OCI-LY1 (cell line): ENCODE data around the gene ADAMTSL1.

Experiments
- EZH2 ChIP-seq: fragments of 200-600 bp; sonication (generic), shearing (Covaris generic); IDR thresholded peaks from 2 replicates; pipeline ENCODE4 v1.8.0; 2017; ENCODE audit warnings: borderline replicate concordance, mixed run types, mild to moderate bottlenecking, antibody characterized with exemption, low read length, moderate library complexity, mixed read lengths
- TF ChIP-seq, protein P1 (sequence below): fragments of 200-600 bp; sonication (generic), shearing (Covaris generic); IDR thresholded peaks from 2 replicates; pipeline ENCODE4 v1.5.1; 2017; ENCODE audit warnings: mild to moderate bottlenecking, antibody characterized with exemption, low read length, moderate library complexity, mixed read lengths

DNA sequence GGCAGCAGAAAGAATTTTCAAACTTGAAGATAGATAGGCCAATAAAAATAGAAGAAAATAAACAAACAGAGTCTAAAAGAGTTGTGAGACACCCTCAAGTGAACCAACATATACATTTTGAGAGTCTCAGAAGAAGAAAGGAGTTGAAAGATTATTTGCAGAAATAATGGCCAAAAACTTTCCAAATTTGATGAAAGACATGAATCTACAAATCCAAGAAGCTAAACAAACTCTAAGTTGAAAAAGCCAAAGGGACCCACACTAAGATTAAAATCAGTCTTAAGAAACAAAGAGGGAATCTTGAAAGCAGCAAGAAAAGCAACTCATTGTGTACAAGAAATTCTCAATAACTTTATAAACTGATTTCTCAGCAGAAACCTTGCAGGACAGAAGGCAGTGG, 422.1 kb downstream of the ADAMTSL1 start:
- TF ChIP-seq, protein P1, sequence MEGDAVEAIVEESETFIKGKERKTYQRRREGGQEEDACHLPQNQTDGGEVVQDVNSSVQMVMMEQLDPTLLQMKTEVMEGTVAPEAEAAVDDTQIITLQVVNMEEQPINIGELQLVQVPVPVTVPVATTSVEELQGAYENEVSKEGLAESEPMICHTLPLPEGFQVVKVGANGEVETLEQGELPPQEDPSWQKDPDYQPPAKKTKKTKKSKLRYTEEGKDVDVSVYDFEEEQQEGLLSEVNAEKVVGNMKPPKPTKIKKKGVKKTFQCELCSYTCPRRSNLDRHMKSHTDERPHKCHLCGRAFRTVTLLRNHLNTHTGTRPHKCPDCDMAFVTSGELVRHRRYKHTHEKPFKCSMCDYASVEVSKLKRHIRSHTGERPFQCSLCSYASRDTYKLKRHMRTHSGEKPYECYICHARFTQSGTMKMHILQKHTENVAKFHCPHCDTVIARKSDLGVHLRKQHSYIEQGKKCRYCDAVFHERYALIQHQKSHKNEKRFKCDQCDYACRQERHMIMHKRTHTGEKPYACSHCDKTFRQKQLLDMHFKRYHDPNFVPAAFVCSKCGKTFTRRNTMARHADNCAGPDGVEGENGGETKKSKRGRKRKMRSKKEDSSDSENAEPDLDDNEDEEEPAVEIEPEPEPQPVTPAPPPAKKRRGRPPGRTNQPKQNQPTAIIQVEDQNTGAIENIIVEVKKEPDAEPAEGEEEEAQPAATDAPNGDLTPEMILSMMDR = no peak
- no peak for TF ChIP-seq EZH2
